AG10803 (cell line): ENCODE results near the gene GPX4.
A peak's percentile ranks its signal among the peaks of the same experiment; 100 is the strongest.

ENCODE experiments used
- DNase-seq: peaks from one replicate; pipeline ENCODE4 v3.0.0; 2010; ENCODE audit warnings: low read depth
- H3K4me3 ChIP-seq: 2 replicates; pipeline ENCODE4 v1.5.1; 2011; ENCODE audit warnings: mild to moderate bottlenecking, low read length, control low read depth
- CTCF ChIP-seq: conservative IDR thresholded peaks from 2 replicates; pipeline ENCODE4 v1.5.1; 2011; ENCODE audit warnings: mild to moderate bottlenecking, low read length, control low read depth, inconsistent platforms

GPX4 gene

GRCh38 chr19:1147934-1148549 is 44.2 kb downstream of the GPX4 start:
- no peak overlapping the region for H3K4me3 ChIP-seq
- DNase-seq = no peak
- no peak for TF ChIP-seq CTCF

- DNase-seq = no peak
- TF ChIP-seq CTCF = no peak
- no peak overlapping the region for H3K4me3 ChIP-seq
Measured at GRCh38 chr19:1149259-1150045, 45.7 kb downstream of the GPX4 start.

- H3K4me3 ChIP-seq = no peak overlapping the region
- DNase-seq = no peak
- no peak for TF ChIP-seq CTCF
Measured at GRCh38 chr19:1150333-1151036, 46.7 kb downstream of the GPX4 start.

DNA sequence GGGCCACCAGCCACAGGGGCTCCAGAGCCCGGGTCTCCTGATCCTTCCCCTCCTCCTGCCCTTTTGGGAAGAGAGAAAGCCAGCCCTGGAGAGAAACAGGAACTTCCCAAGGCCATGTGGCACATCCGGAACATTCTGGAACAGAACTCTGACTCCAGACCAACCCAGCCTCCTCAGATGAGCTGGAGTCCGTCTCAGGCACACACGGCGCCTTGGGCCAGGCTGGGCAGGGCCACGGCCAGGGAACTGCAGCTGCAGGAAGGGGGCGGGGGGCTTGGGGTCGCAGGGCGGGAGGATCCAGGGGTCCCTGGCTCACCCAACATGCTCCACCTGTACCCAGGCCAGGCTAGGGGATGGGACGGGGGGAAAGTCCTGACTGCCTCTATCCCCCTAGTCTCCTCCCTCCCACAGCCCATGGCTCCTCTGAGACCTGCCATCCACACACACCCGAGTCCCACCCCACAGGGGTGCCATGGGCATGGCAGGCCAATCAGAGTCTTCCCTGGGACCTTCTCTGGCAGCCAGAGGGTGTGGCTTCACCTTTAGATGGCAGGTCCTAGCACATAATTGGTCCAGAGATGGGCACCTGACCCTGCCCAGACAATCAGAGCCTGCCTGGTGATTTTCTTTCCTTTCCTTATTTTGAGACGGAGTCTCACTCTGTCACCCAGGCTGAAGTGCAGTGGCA is 47.4 kb downstream of the GPX4 start:
- DNase-seq = no peak
- H3K4me3 ChIP-seq = no peak overlapping the region
- TF ChIP-seq CTCF = no peak

DNA sequence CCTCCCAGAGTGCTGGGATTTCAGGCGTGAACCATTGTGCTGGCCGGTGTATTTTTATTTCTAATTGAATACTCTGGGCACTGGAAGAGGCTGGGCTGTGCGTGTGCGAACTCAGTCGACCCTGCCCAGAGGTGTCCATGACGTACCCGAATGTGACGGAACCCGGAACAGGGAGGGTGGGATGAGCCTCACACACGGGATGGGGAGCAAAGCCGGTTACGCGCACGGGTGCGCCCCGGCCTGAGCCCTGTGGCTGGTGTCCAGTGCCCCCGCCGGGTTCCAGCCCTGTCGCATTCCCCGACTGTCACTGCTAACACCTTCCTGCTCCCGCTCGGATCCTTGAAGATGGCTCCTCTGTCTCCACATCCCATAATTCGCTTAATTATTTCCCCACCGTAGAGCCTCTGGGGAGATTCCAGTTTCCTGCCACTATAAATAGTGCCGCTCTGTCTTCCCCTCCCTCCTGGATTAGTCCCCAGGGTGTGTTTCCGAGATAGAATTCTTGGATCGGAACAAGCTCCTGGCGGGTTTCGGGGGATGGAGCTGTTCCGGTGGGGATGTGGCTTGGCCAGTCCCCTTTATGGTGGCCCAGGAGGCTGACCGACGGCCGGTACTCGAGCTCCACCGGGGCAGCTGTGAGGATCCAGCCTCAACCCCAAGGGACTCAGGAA is 48.3 kb downstream of the GPX4 start:
- DNase-seq = peak; percentile 34
- no peak for TF ChIP-seq CTCF
- no peak overlapping the region for H3K4me3 ChIP-seq

DNA sequence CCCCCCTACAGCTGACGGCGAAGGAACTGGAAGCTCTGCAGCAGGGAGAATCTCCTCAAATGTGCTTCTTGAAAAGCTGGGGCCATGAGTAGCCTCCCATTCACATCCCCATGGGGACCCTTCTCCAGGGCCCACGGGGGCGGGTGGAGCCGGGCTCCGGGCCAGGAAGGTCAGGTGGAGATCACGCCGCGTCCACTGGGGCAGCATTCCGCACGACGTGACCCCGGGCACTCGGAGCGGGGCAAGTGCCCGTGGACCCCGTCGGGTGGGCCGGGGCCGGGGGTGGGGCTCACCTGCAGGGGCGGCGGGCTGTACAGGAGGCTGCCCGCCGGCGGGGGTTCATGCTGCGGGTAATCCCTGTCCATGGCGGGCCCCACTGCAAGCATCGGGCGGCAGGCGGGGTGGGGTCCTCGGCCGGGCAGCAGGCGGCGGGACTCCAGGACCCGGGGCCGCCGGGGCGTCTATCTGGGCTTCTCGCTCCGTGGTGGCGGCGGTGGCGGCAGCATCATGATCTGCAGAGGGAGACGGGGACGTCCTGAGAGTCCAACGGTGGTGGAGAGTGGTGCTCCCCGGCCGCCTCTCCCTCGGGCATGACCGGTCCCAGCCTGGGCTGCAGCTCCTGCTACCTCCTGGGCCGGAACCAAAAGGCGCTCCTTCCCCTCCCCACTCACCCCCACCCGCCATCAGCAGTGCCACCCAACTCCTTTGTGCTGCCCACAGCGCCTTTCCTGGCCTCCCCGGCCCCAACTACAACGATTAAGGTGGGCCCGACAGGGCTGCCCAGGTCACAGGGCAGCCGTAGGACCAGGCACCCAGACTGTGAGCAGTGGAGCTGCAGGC is 50.3 kb downstream of the GPX4 start:
- TF ChIP-seq CTCF = no peak
- peak overlapping the region; percentile 64 for H3K4me3 ChIP-seq
- no peak for DNase-seq
